IMR-90 (cell line): ENCODE results near the gene CPNE6. TPM values are rescaled to one million over a fixed set of nuclear protein-coding genes. Genes with fewer than 3 reads are reported as not detected.

Source experiments
- ATAC-seq: fragments of 200-7000 bp; cut with Tn5 transposase; 2 replicates; pipeline ENCODE4 v1.9.1; 2020; ENCODE audit warnings: low read depth, mild to moderate bottlenecking, moderate library complexity
- BruUV-seq: library from RNA; stranded (reverse); fragments of 400-500 nt; replicated peaks from 2 replicates; lab custom pipeline; 2021; lab: Mats Ljungman, UMichigan
- CTCF ChIA-PET: fragments of 300-600 bp; formaldehyde crosslinking; extraction: SDS; loops from one replicate; lab custom pipeline; 2021; ENCODE audit warnings: antibody characterized with exemption; lab: Yijun Ruan, JAX
- POLR2A ChIA-PET: fragments of 300-600 bp; sonication (Branson Sonifier 250); formaldehyde crosslinking; loops from one replicate; lab custom pipeline; 2022; ENCODE audit warnings: antibody characterized with exemption; ENCODE audit not compliant: unreplicated experiment; lab: Charles Lee
- DNase-seq: peaks from one replicate; pipeline ENCODE4 v3.0.0; 2013
- H2AFZ ChIP-seq: replicated peaks from 2 replicates; pipeline ENCODE3; 2013; ENCODE audit warnings: low read length, mild to moderate bottlenecking; ENCODE audit not compliant: poor library complexity
- H2AK5ac ChIP-seq: 2 replicates; pipeline ENCODE4 v1.6.1; 2013; ENCODE audit warnings: low read depth, low read length, inconsistent platforms
- H2AK9ac ChIP-seq: replicated peaks from 2 replicates; pipeline ENCODE3; 2013; ENCODE audit warnings: mild to moderate bottlenecking, low read depth, low read length, moderate library complexity; ENCODE audit not compliant: poor library complexity
- H2BK120ac ChIP-seq: 2 replicates; pipeline ENCODE4 v1.6.1; 2013; ENCODE audit warnings: low read depth, low read length, inconsistent platforms
- H2BK15ac ChIP-seq: 3 replicates; pipeline ENCODE4 v1.6.1; 2013; ENCODE audit warnings: low read depth, low read length, inconsistent platforms
- H2BK20ac ChIP-seq: 2 replicates; pipeline ENCODE4 v1.6.1; 2013; ENCODE audit warnings: low read depth, mild to moderate bottlenecking, inconsistent platforms, low read length, moderate library complexity
- H2BK5ac ChIP-seq: 2 replicates; pipeline ENCODE4 v1.6.1; 2013; ENCODE audit warnings: mild to moderate bottlenecking, low read depth, low read length, inconsistent platforms; ENCODE audit not compliant: poor library complexity, severe bottlenecking
- H3K14ac ChIP-seq: replicated peaks from 2 replicates; pipeline ENCODE4 v1.6.1; 2013; ENCODE audit warnings: low read depth, low read length, inconsistent platforms
- H3K18ac ChIP-seq: 2 replicates; pipeline ENCODE4 v1.6.1; 2013; ENCODE audit warnings: low read depth, low read length, control low read depth
- H3K23ac ChIP-seq: 2 replicates; pipeline ENCODE4 v1.6.1; 2013; ENCODE audit warnings: low read depth, low read length, inconsistent platforms
- H3K27ac ChIP-seq: 2 replicates; pipeline ENCODE4 v1.5.1; 2013; ENCODE audit warnings: mild to moderate bottlenecking, control low read depth, low read length; ENCODE audit not compliant: insufficient read depth
- H3K27me3 ChIP-seq: 2 replicates; pipeline ENCODE4 v1.6.1; 2013; ENCODE audit warnings: low read length; ENCODE audit not compliant: control insufficient read depth, insufficient read depth
- H3K36me3 ChIP-seq: 2 replicates; pipeline ENCODE4 v1.6.1; 2013; ENCODE audit warnings: low read length, mixed read lengths; ENCODE audit not compliant: control insufficient read depth, insufficient read depth
- H3K4ac ChIP-seq: 2 replicates; pipeline ENCODE4 v1.6.1; 2013; ENCODE audit warnings: low read depth, low read length, inconsistent platforms
- H3K4me1 ChIP-seq: 2 replicates; pipeline ENCODE4 v1.6.1; 2013; ENCODE audit warnings: low read length, mixed read lengths; ENCODE audit not compliant: control insufficient read depth, insufficient read depth
- H3K4me2 ChIP-seq: 2 replicates; pipeline ENCODE4 v1.6.1; 2013; ENCODE audit warnings: low read depth, mild to moderate bottlenecking, control low read depth, low read length, moderate library complexity
- H3K4me3 ChIP-seq: 2 replicates; pipeline ENCODE4 v1.5.1; 2013; ENCODE audit warnings: low read depth, mild to moderate bottlenecking, control low read depth, low read length, moderate library complexity; ENCODE audit not compliant: insufficient read depth
- H3K56ac ChIP-seq: 2 replicates; pipeline ENCODE4 v1.6.1; 2013; ENCODE audit warnings: low read length, inconsistent platforms; ENCODE audit not compliant: insufficient read depth; ENCODE audit errors: extremely low read depth
- H3K79me1 ChIP-seq, 2 experiments: 2 replicates each; pipeline ENCODE4 v1.6.1; 2013; ENCODE audit warnings: low read length in 2 of 2, inconsistent platforms in 1 of 2, low read depth in 1 of 2
- H3K9ac ChIP-seq: 2 replicates; pipeline ENCODE4 v1.6.1; 2013; ENCODE audit warnings: low read depth, low read length, control low read depth
- H3K9me1 ChIP-seq: 2 replicates; pipeline ENCODE4 v1.6.1; 2013; ENCODE audit warnings: low read length, inconsistent platforms; ENCODE audit not compliant: insufficient read depth
- H3K9me3 ChIP-seq: 2 replicates; pipeline ENCODE4 v1.6.1; 2013; ENCODE audit warnings: low read length; ENCODE audit not compliant: control insufficient read depth, insufficient read depth
- H4K20me1 ChIP-seq: 2 replicates; pipeline ENCODE4 v1.6.1; 2013; ENCODE audit warnings: low read length, inconsistent platforms; ENCODE audit not compliant: insufficient read depth
- H4K5ac ChIP-seq: 2 replicates; pipeline ENCODE4 v1.6.1; 2013; ENCODE audit warnings: mild to moderate bottlenecking, low read depth, low read length, control low read depth
- H4K8ac ChIP-seq, 2 experiments: 2 replicates each; pipeline ENCODE4 v1.6.1; 2013; ENCODE audit warnings: low read depth in 2 of 2, low read length in 2 of 2, control low read depth in 1 of 2, inconsistent platforms in 1 of 2
- H4K91ac ChIP-seq: 2 replicates; pipeline ENCODE4 v1.6.1; 2013; ENCODE audit warnings: low read depth, low read length, inconsistent platforms; ENCODE audit not compliant: insufficient read depth
- CEBPB ChIP-seq: IDR thresholded peaks from 2 replicates; pipeline ENCODE4 v1.6.1; 2012; ENCODE audit warnings: low read depth, low read length, improper control_type of control experiment
- CTCF ChIP-seq: conservative IDR thresholded peaks from 2 replicates; pipeline ENCODE4 v1.5.1; 2012; ENCODE audit warnings: mild to moderate bottlenecking, low read depth, low read length, improper control_type of control experiment
- MAFK ChIP-seq: IDR thresholded peaks from 2 replicates; pipeline ENCODE4 v1.6.1; 2012; ENCODE audit warnings: low read depth, low read length, improper control_type of control experiment
- MAZ ChIP-seq: IDR thresholded peaks from 2 replicates; pipeline ENCODE4 v1.6.1; 2012; ENCODE audit warnings: low read depth, mild to moderate bottlenecking, low read length, improper control_type of control experiment, moderate library complexity, borderline replicate concordance
- NFE2L2 ChIP-seq: fragments of 150-350 bp; IDR thresholded peaks from 2 replicates; pipeline ENCODE4 v1.6.1; 2016; ENCODE audit warnings: low read depth, mild to moderate bottlenecking, low read length
- POLR2A ChIP-seq: IDR thresholded peaks from 2 replicates; pipeline ENCODE4 v1.6.1; 2012; ENCODE audit warnings: mild to moderate bottlenecking, low read depth, low read length
- RAD21 ChIP-seq: IDR thresholded peaks from 2 replicates; pipeline ENCODE4 v1.6.1; 2012; ENCODE audit warnings: low read length, improper control_type of control experiment
- RCOR1 ChIP-seq: IDR thresholded peaks from 2 replicates; pipeline ENCODE4 v1.6.1; 2012; ENCODE audit warnings: mild to moderate bottlenecking, low read length, improper control_type of control experiment; ENCODE audit not compliant: insufficient replicate concordance
- RFX5 ChIP-seq: IDR thresholded peaks from 2 replicates; pipeline ENCODE4 v1.8.0; 2012; ENCODE audit warnings: low read depth, mild to moderate bottlenecking, low read length, moderate library complexity
- SMC3 ChIP-seq: fragments of 150-350 bp; IDR thresholded peaks from 2 replicates; pipeline ENCODE4 v1.6.1; 2016; ENCODE audit warnings: low read depth, mild to moderate bottlenecking, antibody characterized with exemption, low read length, moderate library complexity
- USF2 ChIP-seq: fragments of 150-350 bp; IDR thresholded peaks from 2 replicates; pipeline ENCODE4 v1.6.1; 2017; ENCODE audit warnings: mild to moderate bottlenecking, antibody characterized with exemption, low read length, low read depth
- WGBS, 2 experiments: methylation state at CpG; one replicate each; pipeline versions ENCODE4 v1.1.5 to v1.1.7; 2013; ENCODE audit warnings: missing lambda C conversion rate in 2 of 2; ENCODE audit not compliant: insufficient read length in 1 of 2; ENCODE audit errors: extremely low coverage in 2 of 2; 5-methylcytosine and 5-hydroxymethylcytosine counted together
- dilution Hi-C: fragments of 300-500 bp; cut with HindIII; formaldehyde crosslinking; loops from one replicate; pipeline ENCODE4 v1.14.3; 2018; ENCODE audit warnings: low sequenced_read_pairs; ENCODE audit not compliant: unreplicated experiment
- in situ Hi-C: fragments of 300-500 bp; cut with MboI; formaldehyde crosslinking; loops from 3 replicates; pipeline ENCODE4 v1.14.3; 2019; ENCODE audit warnings: low sequenced_read_pairs, inconsistent platforms, mixed read lengths
- intact Hi-C: fragments of 100-400 bp; cut with micrococcal nuclease; formaldehyde crosslinking; loops from 2 replicates; pipeline ENCODE4 v1.10.0; 2022
- polyA plus RNA-seq, 3 experiments: library from polyadenylated mRNA; depleted of rRNA; stranded (reverse); fragments of >200 nt; gene quantifications; 2 replicates each; pipeline ENCODE4 v1.2.3, GENCODE V29; 2012; ENCODE audit warnings: low replicate concordance in 1 of 3
- total RNA-seq: library from RNA; depleted of rRNA; stranded (reverse); fragments of >200 nt; gene quantifications from 2 replicates; pipeline ENCODE4 v1.2.3, GENCODE V29; 2012

CPNE6 gene
- total and polyA plus RNA-seq, 2 of the 4 experiments (the other 2 are of a cell fraction): not detected

- ChIA-PET POLR2A (no interaction called here), CTCF (no interaction called here)
- Histone ChIP-seq H3K4me3 (no peak overlapping the region), H2AFZ (no peak overlapping the region), H4K8ac (no peak overlapping the region), H2AK9ac (peak overlapping the region; percentile 5), H3K4me2 (no peak overlapping the region), H3K9ac (no peak overlapping the region), H3K27me3 (no peaks in the 10 kb centered on the region), H2AK5ac (no peak overlapping the region), H3K27ac (no peak overlapping the region), H3K36me3 (peaks cover 45% of the 10 kb centered on the region), H4K5ac (no peak overlapping the region), H3K14ac (no peak overlapping the region), H2BK20ac (no peak overlapping the region), H3K56ac (no peak overlapping the region), H3K18ac (no peak overlapping the region), H2BK5ac (no peak overlapping the region), H3K79me1 (peaks cover 8 to 25% of the 10 kb centered on the region in 2 experiments), H4K20me1 (peaks cover 16% of the 10 kb centered on the region; the same call in 1 of the 2 replicates), H3K4ac (no peak overlapping the region), H3K4me1 (no peaks in the 10 kb centered on the region; the same call in 1 of the 2 replicates), H3K23ac (no peak overlapping the region; the same call in 1 of the 2 replicates), H3K9me3 (no peaks in the 10 kb centered on the region; the same call in 1 of the 2 replicates), H2BK120ac (no peak overlapping the region), H3K9me1 (peaks cover 17% of the 10 kb centered on the region), H4K91ac (no peak overlapping the region), H2BK15ac (no peak overlapping the region)
- no peak for DNase-seq
- no peak for ATAC-seq
- BruUV-seq: no TSS peak
- dilution Hi-C loops: no loop called here
- WGBS, 2 experiments: no CpG with 5 or more reads among the region's 3 CpGs
- in situ Hi-C loops: no loop called here
- intact Hi-C loops: no loop called here
- no peak for TF ChIP-seq MAFK
- TF ChIP-seq SMC3: no peak
- TF ChIP-seq MAZ: no peak
- no peak for TF ChIP-seq CEBPB
- TF ChIP-seq NFE2L2: no peak
- no peak for TF ChIP-seq RCOR1
- TF ChIP-seq RAD21: no peak
- no peak for TF ChIP-seq POLR2A
- no peak for TF ChIP-seq RFX5
- no peak for TF ChIP-seq USF2
- TF ChIP-seq CTCF: no peak
Measured at GRCh38 chr14:24100982-24101494, 29.7 kb downstream of the CPNE6 start.
